ENCODE measurements around the gene LILRA2. TPM values are rescaled to one million over a fixed set of nuclear protein-coding genes. Genes with fewer than 3 reads are reported as not detected.

Gene LILRA2
- total and polyA plus RNA-seq, 2 of the 8 experiments (the other 6 are each of a cell fraction or from before 2014, with no cell fraction given): not detected

DNA sequence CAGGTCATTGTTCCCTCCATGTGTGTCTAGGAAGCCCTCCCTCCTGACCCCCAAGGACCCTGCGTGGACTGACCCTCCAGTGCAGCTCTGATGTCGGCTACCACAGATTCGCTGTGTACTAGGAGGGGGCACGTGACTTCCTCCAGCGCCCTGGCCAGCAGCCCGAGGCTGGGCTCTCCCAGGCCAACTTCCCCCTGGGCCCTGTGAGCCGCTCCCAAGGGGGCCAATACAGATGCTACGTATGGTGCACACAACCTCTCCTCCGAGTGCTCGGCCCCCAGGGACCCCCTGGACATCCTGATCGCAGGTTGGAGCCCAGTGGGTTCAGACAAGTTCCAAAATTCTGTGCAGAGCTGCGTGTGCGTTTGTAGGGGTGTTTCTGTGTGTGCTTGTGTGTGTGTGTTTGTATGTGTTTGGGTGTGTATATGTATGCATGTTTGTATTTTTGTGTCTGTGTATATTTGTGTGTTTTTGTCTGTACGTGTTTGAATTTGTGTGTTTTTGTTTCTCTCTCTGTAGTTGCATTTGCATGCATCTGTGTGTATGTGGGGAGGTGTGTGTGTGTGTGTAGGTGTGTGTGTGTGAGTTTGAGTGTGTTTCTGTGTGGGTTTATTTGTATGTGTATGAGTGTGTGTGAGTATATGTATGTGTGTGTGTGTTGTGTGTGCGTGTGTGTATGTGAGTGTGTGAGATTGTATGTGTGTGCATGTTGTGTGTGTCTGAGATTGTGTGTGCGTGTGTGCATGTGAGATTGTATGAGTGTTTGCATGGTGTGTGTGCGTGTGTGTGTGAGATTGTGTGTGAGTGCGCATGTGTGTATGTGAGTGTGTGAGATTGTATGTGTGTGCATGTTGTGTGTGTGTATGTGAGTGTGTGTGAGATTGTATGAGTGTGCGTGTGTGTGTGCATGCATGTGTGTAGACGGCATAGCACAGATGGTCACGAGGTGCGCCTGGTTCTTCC, 21.4 kb upstream of the LILRA2 start (continued):
- TF ChIP-seq CHD7 (IDR thresholded peaks at IDR 0.05; ENCODE audit: insufficient replicate concordance, low read length): no peak
- no peak for TF ChIP-seq SIX5 (IDR thresholded peaks at IDR 0.05; ENCODE audit: low read depth, low read length)
- TF ChIP-seq CTBP2 (IDR thresholded peaks at IDR 0.05; ENCODE audit: borderline replicate concordance, insufficient read depth, insufficient read length, low read length): no peak
- no peak for TF ChIP-seq SP4 (IDR thresholded peaks at IDR 0.05; ENCODE audit: low read length)
- no peak for TF ChIP-seq FOSL1 (IDR thresholded peaks at IDR 0.05; ENCODE audit: insufficient read depth, low read depth, low read length)
- no peak for TF ChIP-seq NANOG (IDR thresholded peaks at IDR 0.05; ENCODE audit: insufficient read depth, low read depth, low read length, poor library complexity, severe bottlenecking)
- TF ChIP-seq ATF2 (IDR thresholded peaks at IDR 0.05; ENCODE audit: low read length): no peak

All from H1 (cell line).